Endodermal cell (in vitro differentiated cells): ENCODE results near the gene IL10. TPM values are rescaled to one million over a fixed set of nuclear protein-coding genes. Genes with fewer than 3 reads are reported as not detected.

ENCODE experiments used
- DNase-seq: peaks from one replicate; pipeline ENCODE4 v3.0.0-alpha.2; 2017
- H3K27ac ChIP-seq: 2 replicates; pipeline ENCODE4 v1.5.1; 2013; ENCODE audit warnings: mild to moderate bottlenecking, low read depth, low read length, moderate library complexity
- H3K27me3 ChIP-seq: 2 replicates; pipeline ENCODE4 v1.6.1; 2013; ENCODE audit warnings: mild to moderate bottlenecking, low read length, moderate library complexity; ENCODE audit not compliant: insufficient read depth, control insufficient read depth, poor library complexity, severe bottlenecking
- H3K36me3 ChIP-seq: 2 replicates; pipeline ENCODE4 v1.7.0; 2013; ENCODE audit warnings: mild to moderate bottlenecking, low read length, moderate library complexity; ENCODE audit not compliant: control insufficient read depth, insufficient read depth
- H3K4me1 ChIP-seq: one replicate; pipeline ENCODE4 v1.7.0; 2013; ENCODE audit warnings: low read length; ENCODE audit not compliant: control insufficient read depth, insufficient read depth
- H3K4me3 ChIP-seq: 2 replicates; pipeline ENCODE4 v1.5.1; 2013; ENCODE audit warnings: mild to moderate bottlenecking, low read length, moderate library complexity
- H3K9ac ChIP-seq: 2 replicates; pipeline ENCODE4 v1.6.1; 2013; ENCODE audit warnings: mild to moderate bottlenecking, low read length, moderate library complexity; ENCODE audit not compliant: poor library complexity, severe bottlenecking; ENCODE audit errors: extremely low read depth
- H3K9me3 ChIP-seq: 2 replicates; pipeline ENCODE4 v1.6.1; 2013; ENCODE audit warnings: mild to moderate bottlenecking, low read length, moderate library complexity; ENCODE audit not compliant: control insufficient read depth
- H3K27ac Mint-ChIP-seq: 2 replicates; pipeline ENCODE4 v1.8.0; 2020; ENCODE audit warnings: mixed read lengths
- H3K27me3 Mint-ChIP-seq: 2 replicates; pipeline ENCODE4 v1.8.0; 2021; ENCODE audit warnings: mild to moderate bottlenecking, mixed read lengths; ENCODE audit not compliant: insufficient read depth
- H3K36me3 Mint-ChIP-seq: 2 replicates; pipeline ENCODE4 v1.8.0; 2020; ENCODE audit warnings: low read depth, mixed read lengths
- H3K4me1 Mint-ChIP-seq: 2 replicates; pipeline ENCODE4 v1.8.0; 2020; ENCODE audit warnings: mixed read lengths
- H3K4me3 Mint-ChIP-seq: 2 replicates; pipeline ENCODE4 v1.8.0; 2020; ENCODE audit warnings: mild to moderate bottlenecking, moderate library complexity, mixed read lengths
- H3K9me3 Mint-ChIP-seq: 2 replicates; pipeline ENCODE4 v1.8.0; 2020; ENCODE audit warnings: mild to moderate bottlenecking, mixed read lengths
- WGBS, 2 experiments: methylation state at CpG; one replicate each; pipeline versions ENCODE4 v1.1.5 to v1.1.7; 2013; ENCODE audit warnings: missing lambda C conversion rate in 2 of 2, mixed read lengths in 1 of 2; ENCODE audit not compliant: insufficient coverage in 1 of 2, insufficient read length in 1 of 2; 5-methylcytosine and 5-hydroxymethylcytosine counted together
- total RNA-seq, 2 donors: library from RNA; stranded (reverse); fragmentation: NEBNext Ultra II Directional in 1 of 2; extraction: Animal tissue kit (Norgen Biotek cat#: 25700) in 1 of 2; gene quantifications; 2 replicates in 1 of 2; 3 replicates in 1 of 2; pipeline ENCODE4 v1.2.1, GENCODE V29; 2021
- TF ChIP-seq, protein P1 (sequence below): fragments of 200-600 bp; sonication (generic); conservative IDR thresholded peaks from 2 replicates; pipeline ENCODE4 v1.5.0; 2021; ENCODE audit warnings: antibody characterized with exemption, mild to moderate bottlenecking

The IL10 gene
- total RNA-seq, 2 donors from 2014 or later = not detected

GRCh38 chr1:206784471-206784903, 12.2 kb upstream of the IL10 start:
- H3K27me3 Mint-ChIP-seq = peaks cover 5% of the 10 kb centered on the region
- no peak overlapping the region for H3K27ac Mint-ChIP-seq

DNA sequence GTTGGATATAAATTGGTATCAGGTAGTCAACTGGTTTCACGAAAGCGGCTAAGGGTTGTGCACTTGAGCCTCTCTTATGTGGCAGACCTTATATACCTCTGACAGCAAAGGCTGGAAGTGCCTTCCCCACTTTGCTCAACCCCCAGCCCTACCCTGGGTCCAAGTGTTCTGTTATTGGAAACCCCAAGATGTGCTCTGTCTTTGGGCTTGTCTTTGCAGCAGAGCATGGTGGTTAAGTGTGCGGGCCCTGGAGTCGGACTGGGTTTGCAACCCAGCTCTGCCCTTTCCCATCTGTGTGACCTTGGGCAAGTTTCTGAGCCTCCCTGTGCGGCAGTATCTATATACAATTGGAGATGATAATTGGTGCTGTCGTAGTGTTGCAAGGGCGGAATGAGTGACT, 11.2 kb upstream of the IL10 start:
- no peaks in the 10 kb centered on the region for H3K4me1 Mint-ChIP-seq
- no peaks in the 10 kb centered on the region for H3K9me3 Mint-ChIP-seq
- no peak overlapping the region for H3K9ac ChIP-seq
- H3K36me3 Mint-ChIP-seq = no peaks in the 10 kb centered on the region
- DNase-seq = no peak
- H3K4me3 ChIP-seq = no peak overlapping the region
- H3K27me3 ChIP-seq = peaks cover 4% of the 10 kb centered on the region
- H3K27me3 Mint-ChIP-seq = no peaks in the 10 kb centered on the region
- 92% methylated on average over 7 of the region's 7 CpGs for WGBS, 2 experiments
- no peak overlapping the region for H3K27ac Mint-ChIP-seq
- no peak overlapping the region for H3K4me3 Mint-ChIP-seq
- TF ChIP-seq, protein P1, sequence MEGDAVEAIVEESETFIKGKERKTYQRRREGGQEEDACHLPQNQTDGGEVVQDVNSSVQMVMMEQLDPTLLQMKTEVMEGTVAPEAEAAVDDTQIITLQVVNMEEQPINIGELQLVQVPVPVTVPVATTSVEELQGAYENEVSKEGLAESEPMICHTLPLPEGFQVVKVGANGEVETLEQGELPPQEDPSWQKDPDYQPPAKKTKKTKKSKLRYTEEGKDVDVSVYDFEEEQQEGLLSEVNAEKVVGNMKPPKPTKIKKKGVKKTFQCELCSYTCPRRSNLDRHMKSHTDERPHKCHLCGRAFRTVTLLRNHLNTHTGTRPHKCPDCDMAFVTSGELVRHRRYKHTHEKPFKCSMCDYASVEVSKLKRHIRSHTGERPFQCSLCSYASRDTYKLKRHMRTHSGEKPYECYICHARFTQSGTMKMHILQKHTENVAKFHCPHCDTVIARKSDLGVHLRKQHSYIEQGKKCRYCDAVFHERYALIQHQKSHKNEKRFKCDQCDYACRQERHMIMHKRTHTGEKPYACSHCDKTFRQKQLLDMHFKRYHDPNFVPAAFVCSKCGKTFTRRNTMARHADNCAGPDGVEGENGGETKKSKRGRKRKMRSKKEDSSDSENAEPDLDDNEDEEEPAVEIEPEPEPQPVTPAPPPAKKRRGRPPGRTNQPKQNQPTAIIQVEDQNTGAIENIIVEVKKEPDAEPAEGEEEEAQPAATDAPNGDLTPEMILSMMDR = no peak
- no peaks in the 10 kb centered on the region for H3K36me3 ChIP-seq
- H3K9me3 ChIP-seq = no peaks in the 10 kb centered on the region
- H3K4me1 ChIP-seq = no peaks in the 10 kb centered on the region
- no peak overlapping the region for H3K27ac ChIP-seq

More at GRCh38 chr1:206784471-206784903, 12.2 kb upstream of the IL10 start:
- Histone ChIP-seq H3K4me1 (no peaks in the 10 kb centered on the region), H3K4me3 (no peak overlapping the region), H3K27ac (no peak overlapping the region), H3K9ac (no peak overlapping the region), H3K27me3 (peaks cover 4% of the 10 kb centered on the region), H3K9me3 (no peaks in the 10 kb centered on the region), H3K36me3 (no peaks in the 10 kb centered on the region)
- Mint-ChIP-seq H3K4me3 (no peak overlapping the region), H3K36me3 (no peaks in the 10 kb centered on the region), H3K9me3 (no peaks in the 10 kb centered on the region), H3K4me1 (no peaks in the 10 kb centered on the region)
- WGBS, 2 experiments = 93 to 96% methylated on average over 13 to 17 of the region's 17 CpGs
- DNase-seq = no peak
- TF ChIP-seq, protein P1 = no peak

- H3K27ac ChIP-seq = no peak overlapping the region
- no peak overlapping the region for H3K9ac ChIP-seq
- H3K36me3 ChIP-seq = no peaks in the 10 kb centered on the region
- H3K9me3 ChIP-seq = no peaks in the 10 kb centered on the region
- no peaks in the 10 kb centered on the region for H3K27me3 Mint-ChIP-seq
- no peaks in the 10 kb centered on the region for H3K4me1 Mint-ChIP-seq
- DNase-seq = no peak
- H3K9me3 Mint-ChIP-seq = no peaks in the 10 kb centered on the region
- H3K36me3 Mint-ChIP-seq = no peaks in the 10 kb centered on the region
- H3K4me3 ChIP-seq = no peak overlapping the region
- TF ChIP-seq, protein P1 = no peak
- H3K4me3 Mint-ChIP-seq = no peak overlapping the region
- peaks cover 4% of the 10 kb centered on the region for H3K27me3 ChIP-seq
- WGBS, 2 experiments = 90 to 93% methylated on average over 2 of the region's 2 CpGs
- H3K27ac Mint-ChIP-seq = no peak overlapping the region
- H3K4me1 ChIP-seq = no peaks in the 10 kb centered on the region
Measured at GRCh38 chr1:206782448-206782847, 10.2 kb upstream of the IL10 start.
